Muscle of back (tissue), 13 donors: ENCODE results near the gene GTF2IRD2. TPM values are rescaled to one million over a fixed set of nuclear protein-coding genes. Genes with fewer than 3 reads are reported as not detected.
A peak's percentile ranks its signal among the peaks of the same experiment; 100 is the strongest.
"Not testable (repeated sequence)": the region's sequence is repeated elsewhere in the genome, so short reads cannot be mapped to it uniquely, and the experiment has no call there.

Source experiments
- DNase-seq, 3 donors: peaks; one replicate each; pipeline versions ENCODE4 v3.0.0 to v3.0.0-alpha.2; 2013
- long read RNA-seq, 9 donors: transcript quantifications; one replicate each; lab custom pipeline, GENCODE V29; 2026
- polyA plus RNA-seq, 10 donors: library from polyadenylated mRNA; unstranded; fragments of 120-200 nt; gene quantifications; one replicate each; pipeline ENCODE4 v1.2.1, GENCODE V29; 2013; ENCODE audit not compliant: insufficient read length in 10 of 10

GTF2IRD2 gene
- polyA plus RNA-seq: 10 to 100 TPM in 8 of 10 donors, 1 to 10 TPM in 2; 6.1 to 24.4 (median 12.0) TPM
- long read RNA-seq, donor 1, partial matches to known transcripts: 5 of 10 reads
- long read RNA-seq, donor 1, other reads (novel, unspliced or antisense): 0 of 10 reads
- long read RNA-seq, donor 2, partial matches to known transcripts: 7 of 10 reads
- long read RNA-seq, donor 2, other reads (novel, unspliced or antisense): 0 of 10 reads
- long read RNA-seq, donor 3: 0 reads
- long read RNA-seq, donor 4, partial matches to known transcripts: 0 of 4 reads
- long read RNA-seq, donor 4, other reads (novel, unspliced or antisense): 0 of 4 reads
- long read RNA-seq, donor 5, partial matches to known transcripts: 13 of 16 reads
- long read RNA-seq, donor 5, other reads (novel, unspliced or antisense): 0 of 16 reads
- long read RNA-seq, donor 6, transcript GTF2IRD2-205 (3 exons, 578 nt): major isoform, 6 of 19 reads
- long read RNA-seq, donor 6, partial matches to known transcripts: 13 of 19 reads
- long read RNA-seq, donor 6, other reads (novel, unspliced or antisense): 0 of 19 reads
- long read RNA-seq, donor 7, partial matches to known transcripts: 17 of 21 reads
- long read RNA-seq, donor 7, other reads (novel, unspliced or antisense): 0 of 21 reads
- long read RNA-seq, donor 8, partial matches to known transcripts: 0 of 2 reads
- long read RNA-seq, donor 8, other reads (novel, unspliced or antisense): 0 of 2 reads
- long read RNA-seq, donor 9: 0 reads

- DNase-seq: not testable (repeated sequence)
Observed at GRCh38 chr7:74850833-74851721, at the start of gene GTF2IRD2. TSS of gene GTF2IRD2 (minus strand) at chr7:74851605. CDS start at chr7:74836378, 15,227 bp downstream.

GRCh38 chr7:74890158-74891123 is 39.0 kb upstream of the GTF2IRD2 start:
- peak; percentile 49 to 79 (median 62) for DNase-seq

DNA sequence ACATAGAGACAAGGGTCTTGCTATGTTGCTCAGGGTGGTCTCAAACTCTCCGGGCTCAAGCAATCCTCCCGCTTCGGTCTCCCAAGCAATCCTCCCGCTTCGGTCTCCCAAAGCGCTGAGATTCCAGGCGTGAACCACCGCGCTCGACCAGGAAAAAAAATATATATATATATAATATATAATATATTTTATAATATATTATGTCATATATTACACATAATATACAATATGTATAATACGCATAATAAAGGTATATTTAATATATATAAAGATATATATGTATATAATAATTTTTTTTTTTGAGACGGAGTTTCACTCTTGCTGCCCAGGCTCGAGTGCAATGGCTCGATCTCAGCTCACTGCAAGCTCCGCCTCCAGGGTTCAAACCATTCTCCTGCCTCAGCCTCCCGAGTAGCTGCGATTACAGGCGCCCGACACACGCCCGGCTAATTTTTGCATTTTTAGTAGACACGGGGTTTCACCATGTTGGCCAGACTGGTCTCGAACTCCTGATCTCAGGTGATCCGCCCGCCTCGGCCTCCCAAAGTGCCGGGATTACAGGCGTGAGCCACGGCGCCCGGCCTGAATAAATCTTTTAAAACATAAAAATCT is 38.2 kb upstream of the GTF2IRD2 start:
- DNase-seq: not testable (repeated sequence)

GRCh38 chr7:74885295-74885694 is 33.9 kb upstream of the GTF2IRD2 start:
- DNase-seq: not testable (repeated sequence)

DNA sequence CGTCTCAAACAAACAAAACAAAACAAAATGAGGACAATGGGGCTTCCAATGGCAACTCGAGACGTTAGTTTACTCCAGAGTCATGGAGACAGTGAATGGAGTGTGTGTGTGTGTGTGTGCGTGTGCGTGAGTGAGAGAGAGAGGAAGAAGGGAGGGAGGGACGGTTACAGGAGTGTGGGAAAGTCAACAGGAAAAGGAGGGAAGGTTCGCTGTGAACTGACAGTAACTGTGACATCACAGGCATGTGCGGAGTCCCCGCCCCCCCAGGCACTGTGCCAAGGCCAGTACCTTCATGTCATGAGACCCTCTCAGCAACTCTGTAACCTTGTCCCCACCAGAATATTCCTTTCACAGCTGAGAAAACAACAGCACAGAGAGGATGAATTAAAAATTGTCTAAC is 30.7 kb upstream of the GTF2IRD2 start:
- DNase-seq: not testable (repeated sequence)

- peak in 2 of 3 donors; percentile 0 to 26 for DNase-seq
Observed at GRCh38 chr7:74874748-74875512, 23.5 kb upstream of the GTF2IRD2 start.

GRCh38 chr7:74874104-74874747 is 22.8 kb upstream of the GTF2IRD2 start:
- not testable (repeated sequence) for DNase-seq

GRCh38 chr7:74872542-74872941 is 21.1 kb upstream of the GTF2IRD2 start:
- DNase-seq: not testable (repeated sequence)

DNA sequence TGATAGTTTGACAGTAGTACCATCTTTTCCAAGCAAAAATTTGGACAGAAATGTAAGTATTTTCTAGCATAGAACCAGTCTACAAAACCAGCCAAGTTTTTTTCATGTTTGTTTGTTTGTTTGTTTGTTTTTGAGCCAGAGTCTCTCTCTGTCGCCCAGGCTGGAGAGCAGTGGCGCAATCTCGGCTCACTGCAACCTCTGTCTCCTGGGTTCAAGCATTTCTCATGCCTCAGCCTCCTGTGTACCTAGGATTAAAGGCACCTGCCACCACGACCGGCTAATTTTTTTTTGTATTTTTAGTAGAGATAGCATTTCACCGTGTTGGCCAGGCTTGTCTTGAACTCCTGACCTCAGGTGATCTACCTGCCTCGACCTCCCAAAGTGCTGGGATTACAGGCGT is 14.4 kb upstream of the GTF2IRD2 start:
- not testable (repeated sequence) for DNase-seq

GRCh38 chr7:74849853-74850252 is 1.6 kb downstream of the GTF2IRD2 start:
- not testable (repeated sequence) for DNase-seq

- DNase-seq: not testable (repeated sequence)
Observed at GRCh38 chr7:74830411-74830810, 21.0 kb downstream of the GTF2IRD2 start.

DNA sequence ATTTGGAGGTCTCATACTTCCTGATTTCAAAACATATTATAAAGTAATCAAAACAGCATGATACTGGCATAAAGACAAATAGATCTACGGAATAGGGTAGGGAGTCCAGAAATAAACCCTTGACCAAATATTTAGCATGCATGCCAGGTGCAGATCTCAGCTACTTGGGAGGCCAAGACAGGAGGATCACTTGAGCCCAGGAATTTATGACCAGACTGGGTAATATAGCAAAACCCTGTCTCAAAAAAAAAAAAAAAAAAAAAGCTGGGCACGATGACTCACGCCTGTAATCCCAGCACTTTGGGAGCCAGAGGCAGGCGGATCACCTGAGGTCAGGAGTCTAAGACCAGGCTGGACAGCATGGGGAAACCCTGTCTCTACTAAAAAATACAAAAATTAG is 21.4 kb downstream of the GTF2IRD2 start:
- DNase-seq: not testable (repeated sequence)

DNA sequence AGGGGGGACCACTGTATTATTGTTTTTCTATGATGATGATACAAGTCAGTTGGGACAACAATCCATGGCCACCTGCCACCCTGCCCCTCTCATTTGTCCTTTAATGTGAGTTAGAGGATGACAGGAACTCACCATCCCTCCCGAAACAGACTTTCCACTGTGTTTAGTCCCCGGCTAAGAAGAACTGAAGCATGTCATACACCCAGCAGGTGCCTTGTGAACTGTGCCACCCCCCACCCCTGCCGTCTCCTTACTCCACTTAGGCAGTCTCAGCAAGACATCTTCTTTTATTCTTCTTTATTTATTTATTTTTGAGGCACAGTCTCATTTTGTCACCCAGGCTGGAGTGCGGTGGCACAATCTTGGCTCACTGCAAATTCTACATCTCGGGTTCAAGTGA is 30.1 kb downstream of the GTF2IRD2 start:
- not testable (repeated sequence) for DNase-seq

GRCh38 chr7:74820146-74820805 is 31.1 kb downstream of the GTF2IRD2 start:
- DNase-seq: not testable (repeated sequence)

DNA sequence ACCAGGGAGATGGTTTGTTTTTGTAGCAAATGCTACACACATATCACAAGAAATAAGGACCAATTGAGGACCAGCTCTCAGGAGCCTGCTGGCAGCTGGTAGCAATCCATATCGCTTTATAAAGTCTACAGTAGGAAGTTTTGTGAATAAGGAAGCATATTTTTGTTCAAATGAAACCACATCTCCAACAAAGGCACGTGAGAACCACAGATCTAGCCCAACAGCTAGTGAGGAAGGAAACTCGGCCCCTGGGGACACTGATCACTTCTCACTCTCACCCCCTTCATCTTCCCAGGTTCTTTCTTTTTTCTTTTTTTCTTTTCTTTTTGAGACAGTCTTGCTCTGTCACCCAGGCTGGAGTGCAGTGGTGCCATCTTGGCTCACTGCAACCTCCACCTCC is 35.5 kb downstream of the GTF2IRD2 start:
- DNase-seq: not testable (repeated sequence)

DNA sequence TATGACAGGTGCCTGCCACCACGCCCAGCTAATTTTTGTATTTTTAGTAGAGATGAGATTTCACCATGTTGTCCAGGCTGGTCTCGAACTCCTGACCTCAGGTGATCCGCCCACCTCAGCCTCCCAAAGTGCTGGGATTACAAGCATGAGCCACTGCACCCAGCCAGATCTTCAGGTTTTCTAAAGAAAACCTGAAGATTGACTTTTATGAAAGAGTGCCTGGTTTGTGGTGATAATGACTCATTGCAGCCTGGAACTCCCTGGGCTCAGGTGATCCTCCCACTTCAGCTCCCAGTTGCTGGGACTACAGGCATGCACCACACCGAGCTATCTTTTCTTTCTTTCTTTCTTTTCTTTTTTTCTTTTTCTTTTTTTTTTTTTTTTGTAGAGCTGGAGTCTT is 52.8 kb downstream of the GTF2IRD2 start:
- DNase-seq: not testable (repeated sequence)

DNA sequence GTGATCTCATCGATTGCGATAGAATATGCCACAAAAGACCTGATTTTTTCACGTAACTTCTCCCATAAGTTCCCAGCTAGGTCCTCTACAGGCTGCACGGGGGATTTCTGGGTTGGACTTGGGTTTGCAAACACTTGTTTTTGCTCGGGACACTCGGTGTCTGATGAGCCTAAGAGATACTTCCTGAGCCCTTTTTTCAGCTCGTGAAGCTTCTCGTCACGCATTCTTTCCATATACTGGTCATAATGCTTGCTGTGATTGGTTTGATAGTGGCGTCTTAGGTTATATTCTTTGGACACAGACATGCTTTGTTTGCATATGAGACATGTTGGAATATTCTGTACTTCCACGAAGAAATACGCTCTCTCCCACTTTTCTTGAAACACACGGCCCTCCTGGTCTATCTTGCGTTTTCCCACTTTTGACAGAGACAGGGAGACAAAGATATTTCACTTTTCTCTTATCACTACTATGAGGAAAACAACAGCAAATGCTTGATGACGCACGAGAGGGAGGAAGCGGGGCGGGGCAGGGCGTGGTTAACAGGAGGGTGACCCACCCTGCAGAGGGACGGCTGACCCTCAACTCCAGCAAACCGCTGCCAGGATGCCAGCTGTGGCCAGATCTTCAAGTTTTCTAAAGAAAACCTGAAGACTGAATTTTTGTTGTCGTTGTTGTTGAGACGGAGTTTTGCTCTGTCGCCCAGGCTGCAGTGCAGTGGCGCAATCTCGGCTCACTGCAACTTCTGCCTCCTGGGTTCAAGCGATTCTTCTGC is 53.4 kb downstream of the GTF2IRD2 start:
- DNase-seq: not testable (repeated sequence)
